ENCODE results near the gene SERGEF. TPM values are rescaled to one million over a fixed set of nuclear protein-coding genes. Genes with fewer than 3 reads are reported as not detected.

Gene SERGEF
- total and polyA plus RNA-seq, 4 donors: 12.0 to 17.9 (median 13.4) TPM

DNA sequence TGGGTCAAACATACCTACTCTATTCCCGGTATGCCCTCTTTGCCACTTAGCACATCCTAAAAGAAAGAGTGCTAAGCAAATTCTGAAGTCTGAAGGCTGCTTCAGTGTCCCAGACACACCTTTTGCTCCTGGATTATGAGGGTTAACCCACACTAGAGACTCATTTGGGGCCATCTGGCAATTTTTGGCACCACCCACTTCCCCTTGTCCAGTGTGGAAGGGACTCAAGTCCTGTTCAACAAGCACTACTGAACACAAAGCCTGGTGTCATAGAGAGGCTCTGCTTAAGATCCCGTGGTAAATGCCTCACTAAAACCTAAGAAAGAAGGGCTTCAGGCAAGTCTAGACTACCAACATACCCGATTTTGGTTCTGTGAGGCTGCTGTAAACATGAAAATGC lies 85.8 kb downstream of the SERGEF start (continued):
- TF ChIP-seq, protein P1, sequence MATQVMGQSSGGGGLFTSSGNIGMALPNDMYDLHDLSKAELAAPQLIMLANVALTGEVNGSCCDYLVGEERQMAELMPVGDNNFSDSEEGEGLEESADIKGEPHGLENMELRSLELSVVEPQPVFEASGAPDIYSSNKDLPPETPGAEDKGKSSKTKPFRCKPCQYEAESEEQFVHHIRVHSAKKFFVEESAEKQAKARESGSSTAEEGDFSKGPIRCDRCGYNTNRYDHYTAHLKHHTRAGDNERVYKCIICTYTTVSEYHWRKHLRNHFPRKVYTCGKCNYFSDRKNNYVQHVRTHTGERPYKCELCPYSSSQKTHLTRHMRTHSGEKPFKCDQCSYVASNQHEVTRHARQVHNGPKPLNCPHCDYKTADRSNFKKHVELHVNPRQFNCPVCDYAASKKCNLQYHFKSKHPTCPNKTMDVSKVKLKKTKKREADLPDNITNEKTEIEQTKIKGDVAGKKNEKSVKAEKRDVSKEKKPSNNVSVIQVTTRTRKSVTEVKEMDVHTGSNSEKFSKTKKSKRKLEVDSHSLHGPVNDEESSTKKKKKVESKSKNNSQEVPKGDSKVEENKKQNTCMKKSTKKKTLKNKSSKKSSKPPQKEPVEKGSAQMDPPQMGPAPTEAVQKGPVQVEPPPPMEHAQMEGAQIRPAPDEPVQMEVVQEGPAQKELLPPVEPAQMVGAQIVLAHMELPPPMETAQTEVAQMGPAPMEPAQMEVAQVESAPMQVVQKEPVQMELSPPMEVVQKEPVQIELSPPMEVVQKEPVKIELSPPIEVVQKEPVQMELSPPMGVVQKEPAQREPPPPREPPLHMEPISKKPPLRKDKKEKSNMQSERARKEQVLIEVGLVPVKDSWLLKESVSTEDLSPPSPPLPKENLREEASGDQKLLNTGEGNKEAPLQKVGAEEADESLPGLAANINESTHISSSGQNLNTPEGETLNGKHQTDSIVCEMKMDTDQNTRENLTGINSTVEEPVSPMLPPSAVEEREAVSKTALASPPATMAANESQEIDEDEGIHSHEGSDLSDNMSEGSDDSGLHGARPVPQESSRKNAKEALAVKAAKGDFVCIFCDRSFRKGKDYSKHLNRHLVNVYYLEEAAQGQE (IDR thresholded peaks at IDR 0.05): no peak
- no peak for TF ChIP-seq FOXA2 (IDR thresholded peaks at IDR 0.05)
- TF ChIP-seq RXRA (IDR thresholded peaks at IDR 0.05): no peak
- TF ChIP-seq, protein P2, sequence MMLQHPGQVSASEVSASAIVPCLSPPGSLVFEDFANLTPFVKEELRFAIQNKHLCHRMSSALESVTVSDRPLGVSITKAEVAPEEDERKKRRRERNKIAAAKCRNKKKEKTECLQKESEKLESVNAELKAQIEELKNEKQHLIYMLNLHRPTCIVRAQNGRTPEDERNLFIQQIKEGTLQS (IDR thresholded peaks at IDR 0.05): no peak

DNA sequence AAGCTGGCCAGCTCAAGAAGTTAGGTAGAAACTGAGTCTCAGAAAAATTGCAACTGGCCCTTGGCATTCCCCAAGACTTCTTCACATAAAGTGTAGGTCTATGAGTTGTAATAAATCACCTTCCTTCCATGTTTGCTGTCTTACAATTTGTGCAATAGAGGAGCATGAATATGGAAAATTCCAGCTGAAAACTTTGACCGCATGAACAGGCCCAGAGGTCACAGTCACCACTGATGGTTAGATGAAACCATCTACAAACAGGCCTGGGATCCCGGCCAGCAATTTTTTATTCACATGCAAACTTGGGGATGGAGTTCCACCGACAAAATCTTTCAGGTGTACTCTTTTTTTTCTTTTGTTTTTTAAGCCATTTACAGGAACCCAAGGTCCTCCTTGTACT lies 88.1 kb downstream of the SERGEF start:
- TF ChIP-seq HNF4G (IDR thresholded peaks at IDR 0.05) (no peak), HNF4A (conservative IDR thresholded peaks at IDR 0.05) (peak; percentile 74 to 86), SP1 (IDR thresholded peaks at IDR 0.05) (peak; percentile 72), YY1 (IDR thresholded peaks at IDR 0.05) (peak; percentile 77), EGR1 (IDR thresholded peaks at IDR 0.05; ENCODE audit: low read depth in 2 of 2) (peak in 1 of 2 donors; percentile 57), FOXA1 (IDR thresholded peaks at IDR 0.05) (no peak), JUND (IDR thresholded peaks at IDR 0.05) (peak in 1 of 2 donors; percentile 53), RXRA (IDR thresholded peaks at IDR 0.05) (peak; percentile 86 to 93), FOXA2 (IDR thresholded peaks at IDR 0.05) (no peak), TAF1 (conservative IDR thresholded peaks at IDR 0.05) (no peak), NR2F2 (IDR thresholded peaks at IDR 0.05) (peak; percentile 32), RAD21 (IDR thresholded peaks at IDR 0.05) (peak; percentile 33 to 45), GABPA (IDR thresholded peaks at IDR 0.05 in 1 of 2, conservative IDR thresholded peaks at IDR 0.05 in 1 of 2) (peak in 1 of 2 donors; percentile 13)
- TF ChIP-seq, protein P3, sequence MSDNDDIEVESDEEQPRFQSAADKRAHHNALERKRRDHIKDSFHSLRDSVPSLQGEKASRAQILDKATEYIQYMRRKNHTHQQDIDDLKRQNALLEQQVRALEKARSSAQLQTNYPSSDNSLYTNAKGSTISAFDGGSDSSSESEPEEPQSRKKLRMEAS (IDR thresholded peaks at IDR 0.05): peak; percentile 60
- TF ChIP-seq, protein P4, sequence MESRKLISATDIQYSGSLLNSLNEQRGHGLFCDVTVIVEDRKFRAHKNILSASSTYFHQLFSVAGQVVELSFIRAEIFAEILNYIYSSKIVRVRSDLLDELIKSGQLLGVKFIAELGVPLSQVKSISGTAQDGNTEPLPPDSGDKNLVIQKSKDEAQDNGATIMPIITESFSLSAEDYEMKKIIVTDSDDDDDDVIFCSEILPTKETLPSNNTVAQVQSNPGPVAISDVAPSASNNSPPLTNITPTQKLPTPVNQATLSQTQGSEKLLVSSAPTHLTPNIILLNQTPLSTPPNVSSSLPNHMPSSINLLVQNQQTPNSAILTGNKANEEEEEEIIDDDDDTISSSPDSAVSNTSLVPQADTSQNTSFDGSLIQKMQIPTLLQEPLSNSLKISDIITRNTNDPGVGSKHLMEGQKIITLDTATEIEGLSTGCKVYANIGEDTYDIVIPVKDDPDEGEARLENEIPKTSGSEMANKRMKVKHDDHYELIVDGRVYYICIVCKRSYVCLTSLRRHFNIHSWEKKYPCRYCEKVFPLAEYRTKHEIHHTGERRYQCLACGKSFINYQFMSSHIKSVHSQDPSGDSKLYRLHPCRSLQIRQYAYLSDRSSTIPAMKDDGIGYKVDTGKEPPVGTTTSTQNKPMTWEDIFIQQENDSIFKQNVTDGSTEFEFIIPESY (IDR thresholded peaks at IDR 0.05): peak; percentile 56
- TF ChIP-seq, protein P5, sequence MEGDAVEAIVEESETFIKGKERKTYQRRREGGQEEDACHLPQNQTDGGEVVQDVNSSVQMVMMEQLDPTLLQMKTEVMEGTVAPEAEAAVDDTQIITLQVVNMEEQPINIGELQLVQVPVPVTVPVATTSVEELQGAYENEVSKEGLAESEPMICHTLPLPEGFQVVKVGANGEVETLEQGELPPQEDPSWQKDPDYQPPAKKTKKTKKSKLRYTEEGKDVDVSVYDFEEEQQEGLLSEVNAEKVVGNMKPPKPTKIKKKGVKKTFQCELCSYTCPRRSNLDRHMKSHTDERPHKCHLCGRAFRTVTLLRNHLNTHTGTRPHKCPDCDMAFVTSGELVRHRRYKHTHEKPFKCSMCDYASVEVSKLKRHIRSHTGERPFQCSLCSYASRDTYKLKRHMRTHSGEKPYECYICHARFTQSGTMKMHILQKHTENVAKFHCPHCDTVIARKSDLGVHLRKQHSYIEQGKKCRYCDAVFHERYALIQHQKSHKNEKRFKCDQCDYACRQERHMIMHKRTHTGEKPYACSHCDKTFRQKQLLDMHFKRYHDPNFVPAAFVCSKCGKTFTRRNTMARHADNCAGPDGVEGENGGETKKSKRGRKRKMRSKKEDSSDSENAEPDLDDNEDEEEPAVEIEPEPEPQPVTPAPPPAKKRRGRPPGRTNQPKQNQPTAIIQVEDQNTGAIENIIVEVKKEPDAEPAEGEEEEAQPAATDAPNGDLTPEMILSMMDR (IDR thresholded peaks at IDR 0.05; ENCODE audit: low read depth, low read length, missing input control): no peak
- TF ChIP-seq, protein P1 (IDR thresholded peaks at IDR 0.05): peak; percentile 25
- TF ChIP-seq, protein P2 (IDR thresholded peaks at IDR 0.05): no peak
- DNase-seq (ENCODE audit: low spot score): no peak
- H3K4me1 ChIP-seq (ENCODE audit: control insufficient read depth in 4 of 4, insufficient read depth in 4 of 4, low read length in 3 of 4): peaks cover 2 to 48% (median 40%) of the 10 kb centered on the region in 4 donors
- peak overlapping the region in 1 of 2 donors; percentile 44 for H3K27ac ChIP-seq (ENCODE audit: low read depth in 1 of 2, low read length in 2 of 2)
- H3K27me3 ChIP-seq (ENCODE audit: control insufficient read depth in 4 of 4, insufficient read depth in 4 of 4, low read length in 3 of 4): no peaks in the 10 kb centered on the region
- no peaks in the 10 kb centered on the region for H3K9me3 ChIP-seq (ENCODE audit: control insufficient read depth in 4 of 4, low read length in 3 of 4)
- 32% methylated on average over 3 of the region's 3 CpGs for WGBS
- no peak overlapping the region for H3K9ac ChIP-seq (ENCODE audit: low read depth in 1 of 2, low read length in 2 of 2)
- no peak overlapping the region for H3K4me3 ChIP-seq (ENCODE audit: low read depth in 1 of 3, low read length in 3 of 3)
- H3K36me3 ChIP-seq (ENCODE audit: control insufficient read depth in 4 of 4, insufficient read depth in 3 of 4, low read depth in 1 of 4, low read length in 3 of 4): no peaks in the 10 kb centered on the region
